ENCODE results near the gene WFS1.

WFS1 gene

DNA sequence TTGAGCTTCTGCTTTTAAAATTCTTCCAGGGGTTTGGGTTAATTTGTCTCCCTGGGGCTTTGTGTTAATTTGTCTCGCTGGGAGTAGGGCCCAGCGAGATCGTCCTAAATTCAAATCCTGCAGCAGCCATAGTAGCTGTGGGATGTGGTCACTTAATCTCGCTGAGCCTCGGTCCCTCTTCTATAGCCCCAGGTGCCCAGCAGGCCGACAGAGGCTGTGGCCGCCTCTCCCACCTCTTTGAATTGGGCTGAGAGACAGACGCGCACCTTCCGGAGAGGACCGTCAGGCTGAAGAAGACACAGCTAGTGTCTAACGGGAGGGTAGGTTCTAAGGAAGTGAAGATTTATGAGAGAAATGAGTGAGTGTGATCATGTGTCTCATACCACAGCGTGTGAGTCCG lies 15.7 kb upstream of the WFS1 start:
- TF ChIP-seq, protein P1, sequence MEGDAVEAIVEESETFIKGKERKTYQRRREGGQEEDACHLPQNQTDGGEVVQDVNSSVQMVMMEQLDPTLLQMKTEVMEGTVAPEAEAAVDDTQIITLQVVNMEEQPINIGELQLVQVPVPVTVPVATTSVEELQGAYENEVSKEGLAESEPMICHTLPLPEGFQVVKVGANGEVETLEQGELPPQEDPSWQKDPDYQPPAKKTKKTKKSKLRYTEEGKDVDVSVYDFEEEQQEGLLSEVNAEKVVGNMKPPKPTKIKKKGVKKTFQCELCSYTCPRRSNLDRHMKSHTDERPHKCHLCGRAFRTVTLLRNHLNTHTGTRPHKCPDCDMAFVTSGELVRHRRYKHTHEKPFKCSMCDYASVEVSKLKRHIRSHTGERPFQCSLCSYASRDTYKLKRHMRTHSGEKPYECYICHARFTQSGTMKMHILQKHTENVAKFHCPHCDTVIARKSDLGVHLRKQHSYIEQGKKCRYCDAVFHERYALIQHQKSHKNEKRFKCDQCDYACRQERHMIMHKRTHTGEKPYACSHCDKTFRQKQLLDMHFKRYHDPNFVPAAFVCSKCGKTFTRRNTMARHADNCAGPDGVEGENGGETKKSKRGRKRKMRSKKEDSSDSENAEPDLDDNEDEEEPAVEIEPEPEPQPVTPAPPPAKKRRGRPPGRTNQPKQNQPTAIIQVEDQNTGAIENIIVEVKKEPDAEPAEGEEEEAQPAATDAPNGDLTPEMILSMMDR (IDR thresholded peaks at IDR 0.05; ENCODE audit: borderline replicate concordance, insufficient read depth, low read depth, low read length): no peak
- H3K4me3 ChIP-seq (ENCODE audit: low read depth, low read length): no peak overlapping the region

DNA sequence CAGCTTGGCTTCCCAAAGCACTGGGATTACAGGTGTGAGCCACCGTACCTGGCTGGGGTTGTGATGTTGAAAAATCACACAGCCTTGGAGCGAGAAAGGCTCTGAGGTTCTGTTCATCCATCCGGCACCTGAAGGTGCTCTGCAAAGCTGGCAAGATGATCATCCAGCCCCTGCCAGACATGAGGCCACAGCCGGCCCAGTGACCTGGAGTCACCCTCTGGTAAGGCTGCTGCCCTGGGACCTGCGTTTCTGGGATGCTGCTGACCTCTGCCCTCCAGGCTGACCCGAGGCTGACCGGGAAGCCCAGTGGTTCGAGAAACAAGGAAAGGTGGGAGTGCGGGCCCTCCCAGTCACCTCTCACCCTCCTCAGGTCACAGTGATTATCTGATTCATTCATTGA lies 13.5 kb upstream of the WFS1 start:
- TF ChIP-seq, protein P1 (IDR thresholded peaks at IDR 0.05; ENCODE audit: borderline replicate concordance, insufficient read depth, low read depth, low read length): no peak

DNA sequence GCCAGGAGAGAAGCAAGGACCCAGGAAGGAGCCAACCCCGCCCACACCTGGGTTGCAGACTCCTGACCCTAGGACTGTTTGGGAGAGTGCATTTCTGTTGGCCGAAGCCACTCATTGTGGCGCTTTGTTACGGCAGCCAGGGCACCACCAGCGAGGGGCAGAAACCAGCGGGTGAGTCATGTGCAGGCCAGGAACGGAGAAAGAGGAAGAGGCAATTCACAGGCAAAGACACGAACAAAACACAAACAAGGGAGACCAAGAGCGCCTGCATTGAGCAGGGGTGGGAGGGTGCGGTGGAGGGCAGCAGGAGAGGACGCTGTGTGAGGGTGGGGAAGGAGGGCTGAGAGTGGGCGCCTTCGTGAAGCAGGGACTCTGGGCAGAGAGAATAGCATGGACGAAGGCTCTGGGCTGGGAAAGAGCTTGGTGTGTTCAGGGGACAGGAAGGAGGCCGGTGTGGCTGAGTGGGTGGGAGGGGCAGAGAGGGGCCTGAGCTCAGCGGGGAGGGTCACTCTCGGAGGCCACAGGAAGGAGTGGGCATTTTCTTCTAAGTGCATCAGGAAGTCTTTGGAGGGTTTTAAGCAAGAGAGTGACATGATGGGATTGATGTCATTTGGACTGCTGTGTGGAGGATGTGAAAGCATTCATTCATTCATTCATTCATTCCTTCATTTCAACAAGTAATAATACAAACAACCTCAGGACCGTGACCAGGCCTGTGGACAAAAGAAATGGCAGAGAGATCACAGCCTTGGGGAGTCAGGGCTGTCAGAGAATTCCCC lies 12.2 kb upstream of the WFS1 start:
- TF ChIP-seq, protein P1 (IDR thresholded peaks at IDR 0.05; ENCODE audit: borderline replicate concordance, insufficient read depth, low read depth, low read length): no peak
- H3K4me3 ChIP-seq (ENCODE audit: low read depth, low read length): no peak overlapping the region

More for the DNA sequence above, 13.5 kb upstream of the WFS1 start:
- no peak overlapping the region for H3K4me3 ChIP-seq (ENCODE audit: low read depth, low read length)

DNA sequence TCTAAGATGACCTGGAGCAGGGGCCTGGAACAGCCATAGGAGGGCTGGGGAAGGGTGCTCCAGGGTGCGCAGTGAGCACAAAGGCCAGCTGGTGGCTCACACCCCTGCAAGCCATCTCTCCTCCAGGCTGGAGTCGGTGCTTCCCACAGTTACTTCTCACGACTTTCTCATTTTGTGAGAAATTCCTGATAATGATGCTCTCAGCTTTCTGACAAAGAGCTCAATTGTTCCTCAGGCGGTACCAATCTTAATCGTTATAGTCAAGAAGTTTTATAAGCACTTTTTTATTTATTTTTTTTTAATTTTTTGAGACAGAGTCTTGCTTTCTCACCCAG lies 11.7 kb upstream of the WFS1 start:
- no peak overlapping the region for H3K4me3 ChIP-seq (ENCODE audit: low read depth, low read length)
- TF ChIP-seq, protein P1 (IDR thresholded peaks at IDR 0.05; ENCODE audit: borderline replicate concordance, insufficient read depth, low read depth, low read length): no peak

DNA sequence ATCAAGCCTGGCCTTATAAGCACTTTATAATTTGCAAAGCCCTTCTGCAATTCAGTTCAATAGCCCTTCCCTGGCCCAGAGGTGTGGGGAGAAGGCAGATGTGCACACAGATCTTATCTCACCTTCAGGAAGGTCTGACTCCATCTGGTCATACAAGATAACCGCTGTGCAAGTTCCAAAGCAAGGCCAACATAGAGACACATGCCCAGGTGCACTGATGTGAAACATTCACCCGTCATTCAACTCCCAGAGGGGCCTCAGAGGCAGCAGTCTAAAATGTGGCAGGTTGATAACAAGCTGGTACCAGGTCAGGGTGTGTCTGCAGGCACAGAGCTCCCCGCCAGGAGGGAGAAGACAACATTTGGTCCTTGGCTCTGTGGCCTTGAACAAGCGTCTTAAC lies 10.9 kb upstream of the WFS1 start:
- no peak overlapping the region for H3K4me3 ChIP-seq (ENCODE audit: low read depth, low read length)
- TF ChIP-seq, protein P1 (IDR thresholded peaks at IDR 0.05; ENCODE audit: borderline replicate concordance, insufficient read depth, low read depth, low read length): no peak

DNA sequence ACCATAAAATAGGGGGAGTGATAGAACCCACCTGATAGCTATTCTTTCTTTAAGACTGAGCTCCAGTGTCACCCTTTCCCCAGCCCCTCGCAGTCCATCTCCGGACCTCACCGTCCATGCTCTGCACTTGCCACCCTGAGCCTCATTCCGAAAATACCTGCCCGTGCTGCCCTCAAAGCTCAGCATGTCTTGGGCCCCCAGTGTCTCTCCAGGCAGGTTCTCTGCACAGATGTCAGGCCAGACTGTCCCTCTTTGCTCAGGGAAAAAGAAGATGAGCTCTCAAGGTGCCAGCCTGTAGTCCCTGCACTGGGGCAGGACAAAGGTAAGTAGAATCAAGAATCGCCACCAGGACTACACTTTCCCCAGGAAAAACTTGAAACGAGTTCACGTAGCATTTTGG lies 9.8 kb upstream of the WFS1 start:
- TF ChIP-seq, protein P1 (IDR thresholded peaks at IDR 0.05; ENCODE audit: borderline replicate concordance, insufficient read depth, low read depth, low read length): no peak

DNA sequence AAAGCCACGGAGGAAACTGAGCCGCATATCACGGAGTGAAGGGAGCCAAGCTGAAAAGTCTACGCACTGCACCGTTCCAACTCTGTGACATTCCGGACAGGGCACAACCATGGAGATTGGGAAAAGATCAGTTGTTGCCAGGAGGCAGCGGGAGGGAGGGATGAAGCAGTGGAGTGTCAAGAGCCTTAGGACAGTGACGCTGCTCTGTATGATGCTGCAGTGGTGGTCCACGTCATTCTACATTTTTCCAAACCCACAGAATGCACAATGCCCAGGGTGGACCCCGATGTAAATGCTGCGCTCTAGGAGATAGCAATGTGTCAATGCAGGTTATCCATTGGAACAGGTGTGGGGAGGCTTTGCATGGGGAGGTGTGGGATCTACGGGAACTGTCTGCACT lies 7.5 kb upstream of the WFS1 start:
- TF ChIP-seq, protein P1 (IDR thresholded peaks at IDR 0.05; ENCODE audit: borderline replicate concordance, insufficient read depth, low read depth, low read length): no peak
- H3K4me3 ChIP-seq (ENCODE audit: low read depth, low read length): no peak overlapping the region

More for the DNA sequence above, 9.8 kb upstream of the WFS1 start:
- no peak overlapping the region for H3K4me3 ChIP-seq (ENCODE audit: low read depth, low read length)
